ENCODE results near the gene MAP2K2.

The MAP2K2 gene

GRCh38 chr19:4099041-4099764 lies 24.7 kb downstream of the MAP2K2 start:
- DNase-seq: no peak

GRCh38 chr19:4098493-4098892 lies 25.4 kb downstream of the MAP2K2 start:
- no peak for DNase-seq

GRCh38 chr19:4097501-4097900 lies 26.4 kb downstream of the MAP2K2 start:
- no peak for DNase-seq

GRCh38 chr19:4096049-4096892 lies 27.7 kb downstream of the MAP2K2 start:
- DNase-seq: no peak

GRCh38 chr19:4095488-4095844 lies 28.5 kb downstream of the MAP2K2 start:
- DNase-seq: no peak

GRCh38 chr19:4094761-4095487 lies 29.0 kb downstream of the MAP2K2 start:
- no peak for DNase-seq

GRCh38 chr19:4094291-4094690 lies 29.6 kb downstream of the MAP2K2 start:
- DNase-seq: no peak

- DNase-seq: no peak
Observed at GRCh38 chr19:4093643-4094175, 30.2 kb downstream of the MAP2K2 start.

GRCh38 chr19:4090356-4091220 lies 33.3 kb downstream of the MAP2K2 start:
- DNase-seq: no peak

- DNase-seq: no peak
Observed at GRCh38 chr19:4089946-4090345, 34.0 kb downstream of the MAP2K2 start.

- peak; percentile 44 for DNase-seq
Observed at GRCh38 chr19:4089400-4089908, 34.5 kb downstream of the MAP2K2 start.

GRCh38 chr19:4088975-4089374 lies 34.9 kb downstream of the MAP2K2 start:
- peak; percentile 29 for DNase-seq

GRCh38 chr19:4087787-4088679 lies 35.9 kb downstream of the MAP2K2 start:
- no peak for DNase-seq

GRCh38 chr19:4086411-4086867 lies 37.5 kb downstream of the MAP2K2 start:
- DNase-seq: no peak

- DNase-seq: no peak
Observed at GRCh38 chr19:4084547-4084877, 39.4 kb downstream of the MAP2K2 start.

- DNase-seq: no peak
Observed at GRCh38 chr19:4083677-4084546, 40.0 kb downstream of the MAP2K2 start.

GRCh38 chr19:4082172-4082571 lies 41.8 kb downstream of the MAP2K2 start:
- no peak for DNase-seq

- DNase-seq: no peak
Observed at GRCh38 chr19:4081441-4082129, 42.3 kb downstream of the MAP2K2 start.

GRCh38 chr19:4080473-4080872 lies 43.4 kb downstream of the MAP2K2 start:
- no peak for DNase-seq

Data from stimulated activated CD4-positive, alpha-beta T cell treated with anti-CD3 and anti-CD28 coated beads, Interleukin-4, amount 100 ng/mL, for 24 hours (primary cell).